GM18873 (cell line): Measurements from ENCODE around the gene DHX30.
"Not testable (repeated sequence)": the region's sequence is repeated elsewhere in the genome, so short reads cannot be mapped to it uniquely, and the experiment has no call there.

Source experiments
- ATAC-seq: cut with Tn5 transposase; IDR thresholded peaks from one replicate; pipeline ENCODE4 v1.9.1; 2021; ENCODE audit warnings: mild to moderate bottlenecking, moderate library complexity, moderate number of reproducible peaks; ENCODE audit not compliant: unreplicated experiment, low FRiP score

Gene DHX30

DNA sequence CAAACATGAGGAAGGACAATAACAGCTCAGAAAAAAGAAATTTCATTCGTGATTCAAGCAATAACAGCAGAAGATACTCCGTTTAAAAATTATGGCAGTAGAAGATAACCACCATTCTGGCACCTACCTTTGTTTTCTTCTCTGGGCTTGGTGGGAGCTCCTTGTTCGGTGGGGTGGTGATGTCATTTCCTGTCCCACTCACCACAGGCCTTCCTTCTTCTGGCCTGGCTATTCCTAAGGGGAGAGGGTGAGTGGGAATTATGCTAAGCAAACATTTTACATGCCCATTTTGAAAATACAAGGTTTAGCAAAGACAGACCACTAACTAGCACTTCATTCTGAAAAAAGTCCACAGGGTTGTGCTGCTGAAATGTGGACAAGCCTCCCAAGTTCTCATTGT lies 74.4 kb downstream of the DHX30 start:
- no peak for ATAC-seq

DNA sequence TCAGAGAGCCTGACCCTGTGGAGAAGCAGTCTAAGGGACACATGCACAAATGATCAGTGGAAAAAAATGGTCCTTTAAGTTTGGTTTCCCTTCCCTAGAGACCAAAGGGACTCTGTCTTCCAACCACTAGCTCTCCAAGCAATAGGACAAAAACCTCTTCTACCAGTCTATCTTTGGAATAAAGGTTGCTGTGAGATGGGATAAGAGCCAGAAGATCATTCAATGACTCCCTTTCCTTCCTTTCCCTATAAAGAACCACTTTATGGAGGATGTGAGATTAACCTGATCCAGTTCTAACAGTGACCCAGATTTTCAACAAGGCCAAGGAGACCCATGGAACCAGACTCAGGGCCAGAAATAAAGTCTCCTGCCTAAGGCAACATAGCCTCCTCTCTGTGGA lies 74.8 kb downstream of the DHX30 start:
- ATAC-seq = no peak

DNA sequence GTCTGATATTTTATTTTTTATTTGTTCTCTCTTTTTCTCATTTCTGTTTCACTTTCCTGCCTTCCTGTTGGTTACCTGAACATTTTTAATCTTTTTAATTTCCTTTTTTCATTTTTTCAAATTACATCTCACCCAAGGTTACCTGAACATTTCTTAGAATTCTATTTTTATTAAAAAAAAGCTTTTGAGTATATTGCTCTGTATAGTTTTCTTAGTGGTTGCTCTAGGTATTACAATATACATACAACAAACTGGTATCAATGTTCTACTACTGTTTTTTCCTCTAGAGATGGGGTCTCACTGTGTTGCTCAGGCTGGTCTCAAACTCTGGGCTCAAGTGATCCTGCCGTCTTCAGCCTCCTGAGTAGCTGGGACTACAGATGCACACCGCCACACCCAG lies 79.4 kb downstream of the DHX30 start:
- no peak for ATAC-seq

- ATAC-seq = no peak
Measured at GRCh38 chr3:47884603-47885002, 81.7 kb downstream of the DHX30 start.

GRCh38 chr3:47885168-47885567 lies 82.2 kb downstream of the DHX30 start:
- no peak for ATAC-seq

- not testable (repeated sequence) for ATAC-seq
Measured at GRCh38 chr3:47887991-47888390, 85.1 kb downstream of the DHX30 start.

DNA sequence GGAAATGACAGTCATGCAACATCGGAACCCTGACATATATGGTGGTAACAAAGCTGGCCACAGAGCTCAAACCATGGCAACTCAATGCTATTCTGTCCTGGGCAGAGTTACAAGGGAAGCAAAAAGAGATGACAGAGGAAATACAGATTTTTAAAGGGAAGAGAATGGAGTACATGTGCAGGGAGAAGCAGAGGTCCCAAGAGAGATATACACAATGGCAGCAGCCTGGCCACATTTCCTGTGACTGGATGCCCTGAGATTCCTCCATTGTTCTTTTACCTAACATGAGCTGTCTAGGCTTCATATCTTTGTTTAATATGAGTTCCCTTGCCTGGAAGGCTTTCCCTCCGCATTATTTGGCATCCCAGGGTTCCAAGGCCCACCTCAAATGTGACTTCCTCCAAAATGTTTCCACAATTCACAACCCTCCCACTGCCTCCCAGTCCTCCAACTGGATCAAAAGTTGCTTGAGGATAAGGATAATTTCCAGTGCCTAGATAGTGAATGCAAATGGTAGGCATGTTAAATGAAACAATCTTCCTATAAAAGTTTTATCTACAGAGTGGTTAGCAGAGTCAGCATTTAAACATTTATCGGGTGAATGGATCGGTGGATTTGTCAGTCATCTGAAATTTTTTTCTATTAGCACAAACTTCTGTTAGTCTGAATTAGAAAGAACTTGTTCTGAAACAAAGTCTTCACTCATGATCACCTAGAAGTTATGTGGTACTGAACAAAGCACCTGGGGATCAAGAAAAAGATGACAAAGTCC lies 86.2 kb downstream of the DHX30 start:
- no peak for ATAC-seq

- ATAC-seq = no peak
Measured at GRCh38 chr3:47890126-47890827, 87.3 kb downstream of the DHX30 start.

GRCh38 chr3:47890828-47891612 lies 88.1 kb downstream of the DHX30 start:
- ATAC-seq = no peak

DNA sequence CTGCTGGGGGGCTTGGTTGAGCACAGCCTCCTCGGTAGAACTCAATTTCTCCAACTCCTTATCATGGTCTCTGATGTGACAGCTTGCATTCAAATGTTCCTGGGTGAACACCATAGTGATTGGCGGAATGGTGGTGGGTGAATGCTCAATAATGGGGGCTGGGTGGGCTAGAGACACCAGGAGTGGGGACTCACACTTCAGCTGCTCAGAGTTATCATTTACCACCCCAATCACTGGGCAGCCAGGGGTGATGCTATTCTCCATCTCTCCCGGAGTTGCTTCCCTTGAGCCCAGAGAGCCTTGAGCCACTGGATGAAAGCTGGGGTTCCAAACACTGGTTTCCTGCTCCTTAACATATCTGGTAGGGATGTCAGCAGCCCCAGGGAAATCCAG lies 88.7 kb downstream of the DHX30 start:
- no peak for ATAC-seq

DNA sequence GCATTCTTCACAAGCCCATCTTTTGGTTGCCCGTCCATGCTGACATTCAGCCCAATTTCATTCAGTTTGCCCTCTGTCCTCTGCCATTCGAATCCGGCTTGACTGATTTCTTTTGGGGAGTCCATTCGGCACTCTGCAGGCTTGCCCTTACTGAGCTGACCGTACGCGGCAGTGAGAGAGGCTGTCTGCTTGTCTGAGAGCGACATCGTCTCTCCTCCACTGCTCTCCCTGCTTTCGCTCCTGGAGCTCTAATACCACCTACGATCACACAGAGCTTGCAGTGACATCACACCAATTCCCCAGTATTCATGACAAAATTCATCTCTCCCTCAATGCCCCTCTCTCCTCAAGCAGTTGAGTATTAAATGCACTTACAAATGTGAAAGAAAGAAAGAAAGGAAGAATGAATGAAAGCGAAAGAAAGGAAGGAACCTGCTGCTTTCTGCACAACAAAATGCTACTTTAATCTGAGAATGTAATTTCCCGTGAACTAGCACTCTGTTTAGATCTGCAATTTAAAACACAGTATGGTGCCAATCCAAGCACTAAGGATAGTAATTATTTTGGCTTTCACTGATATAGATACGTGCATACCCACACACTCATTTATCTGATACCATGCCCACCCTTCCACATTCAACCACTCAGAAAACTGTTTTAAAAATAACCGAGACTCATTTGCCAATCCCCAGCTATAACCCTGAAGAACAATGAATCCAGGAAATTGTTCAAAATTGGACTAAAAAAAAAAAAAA lies 89.5 kb downstream of the DHX30 start:
- ATAC-seq = no peak

- ATAC-seq = no peak
Measured at GRCh38 chr3:47895241-47895640, 92.3 kb downstream of the DHX30 start.

DNA sequence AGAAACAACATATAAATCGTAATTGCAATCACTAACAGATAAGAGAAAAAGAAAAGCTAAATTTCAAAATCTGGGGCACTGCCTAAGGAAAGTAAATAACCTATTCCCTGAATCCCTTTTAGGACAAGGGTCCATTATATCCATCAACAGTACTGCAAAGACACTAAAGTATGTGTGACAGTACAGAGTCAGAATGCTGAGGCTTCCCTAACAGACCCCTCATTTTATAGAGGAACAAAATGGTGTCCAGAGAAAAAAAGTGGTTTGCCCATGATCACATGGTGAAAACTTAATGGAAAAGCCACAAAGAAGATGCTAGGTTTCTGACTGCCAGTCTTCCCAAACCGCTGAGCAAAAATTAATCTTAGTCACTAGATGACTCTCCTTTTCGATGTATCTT lies 93.8 kb downstream of the DHX30 start:
- no peak for ATAC-seq

GRCh38 chr3:47897954-47898353 lies 95.0 kb downstream of the DHX30 start:
- ATAC-seq = no peak

DNA sequence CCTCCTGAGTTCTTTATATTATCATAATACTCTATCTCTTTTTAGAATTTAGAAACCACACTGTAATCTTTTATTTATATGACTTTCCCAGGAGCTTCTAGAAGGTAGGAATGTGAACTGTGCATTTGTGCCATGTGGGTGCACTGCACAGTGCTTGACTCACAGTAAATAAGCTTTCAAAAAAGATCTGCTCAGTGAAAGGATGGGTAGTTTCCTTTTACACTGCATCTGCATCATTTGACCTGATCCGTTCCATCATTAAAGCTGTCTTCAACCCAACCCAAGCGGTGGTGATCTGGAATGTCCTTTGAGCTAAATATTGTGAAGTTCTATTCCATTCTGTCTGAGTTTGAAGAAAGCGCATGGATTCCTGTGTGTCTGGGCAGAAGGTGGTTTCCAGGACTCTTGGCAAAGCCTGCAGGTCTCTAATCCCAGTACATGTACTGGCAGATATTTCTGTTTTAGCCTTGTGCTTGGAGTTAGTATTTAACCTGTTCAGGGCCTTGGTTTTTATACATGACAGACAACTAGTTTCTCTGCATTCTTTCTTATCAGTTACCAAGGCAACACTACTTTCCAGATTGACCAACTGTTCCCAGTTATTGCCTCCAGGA lies 96.7 kb downstream of the DHX30 start:
- ATAC-seq = no peak
